Measurements from ENCODE around the gene IGDCC3. TPM values are rescaled to one million over a fixed set of nuclear protein-coding genes. Genes with fewer than 3 reads are reported as not detected.

The IGDCC3 gene
- total RNA-seq, 1 experiment from 2014 or later, result not detected

GRCh38 chr15:65361708-65362459 lies 15.9 kb downstream of the IGDCC3 start:
- BruUV-seq (replicated peaks), result no TSS peak
- no peaks in the 10 kb centered on the region for H3K9me3 Mint-ChIP-seq (ENCODE audit: low read depth, unreplicated experiment)
- H3K27me3 Mint-ChIP-seq (ENCODE audit: unreplicated experiment), result peaks cover 65% of the 10 kb centered on the region
- peaks cover 14% of the 10 kb centered on the region for H3K4me1 Mint-ChIP-seq (ENCODE audit: low read depth, unreplicated experiment)
- CTCF ChIA-PET, result no interaction called here
- no peak overlapping the region for H3K4me3 Mint-ChIP-seq (ENCODE audit: low read depth, unreplicated experiment)
- H3K36me3 Mint-ChIP-seq (ENCODE audit: insufficient read depth, unreplicated experiment), result no peaks in the 10 kb centered on the region
- DNase-seq, result no peak
- no peak overlapping the region for H3K27ac Mint-ChIP-seq (ENCODE audit: unreplicated experiment)
- intact Hi-C loops (cut with micrococcal nuclease; ENCODE audit: unreplicated experiment), result no loop called here
- TF ChIP-seq CTCF (IDR thresholded peaks at IDR 0.05; ENCODE audit: unreplicated experiment), result no peak

GRCh38 chr15:65360506-65360905 lies 17.3 kb downstream of the IGDCC3 start:
- Mint-ChIP-seq H3K4me3 (ENCODE audit: low read depth, unreplicated experiment) (no peak overlapping the region), H3K27me3 (ENCODE audit: unreplicated experiment) (peaks cover 65% of the 10 kb centered on the region), H3K9me3 (ENCODE audit: low read depth, unreplicated experiment) (no peaks in the 10 kb centered on the region), H3K36me3 (ENCODE audit: insufficient read depth, unreplicated experiment) (no peaks in the 10 kb centered on the region), H3K4me1 (ENCODE audit: low read depth, unreplicated experiment) (peaks cover 4% of the 10 kb centered on the region), H3K27ac (ENCODE audit: unreplicated experiment) (no peak overlapping the region)
- CTCF ChIA-PET, result interaction anchor here (0.6 to 1.2 kb wide), 2 partner anchors 42 to 158 kb away, joined by 3 read pairs; no protein-coding TSS in a partner anchor
- BruUV-seq (replicated peaks), result no TSS peak
- no peak for TF ChIP-seq CTCF (IDR thresholded peaks at IDR 0.05; ENCODE audit: unreplicated experiment)
- no peak for DNase-seq
- intact Hi-C loops (cut with micrococcal nuclease; ENCODE audit: unreplicated experiment), result no loop called here

- no peak for TF ChIP-seq CTCF (IDR thresholded peaks at IDR 0.05; ENCODE audit: unreplicated experiment)
- DNase-seq, result no peak
- Mint-ChIP-seq H3K4me1 (ENCODE audit: low read depth, unreplicated experiment) (no peaks in the 10 kb centered on the region), H3K4me3 (ENCODE audit: low read depth, unreplicated experiment) (no peak overlapping the region), H3K9me3 (ENCODE audit: low read depth, unreplicated experiment) (peaks cover 3% of the 10 kb centered on the region), H3K27me3 (ENCODE audit: unreplicated experiment) (peaks cover 75% of the 10 kb centered on the region), H3K27ac (ENCODE audit: unreplicated experiment) (no peak overlapping the region), H3K36me3 (ENCODE audit: insufficient read depth, unreplicated experiment) (no peaks in the 10 kb centered on the region)
- intact Hi-C loops (cut with micrococcal nuclease; ENCODE audit: unreplicated experiment), result no loop called here
- BruUV-seq (replicated peaks), result no TSS peak
- CTCF ChIA-PET, result no interaction called here
These were observed 21.8 kb downstream of the IGDCC3 start for GRCh38 chr15:65355988-65356353.

- no peak for DNase-seq
- no peak for TF ChIP-seq CTCF (IDR thresholded peaks at IDR 0.05; ENCODE audit: unreplicated experiment)
- Mint-ChIP-seq H3K9me3 (ENCODE audit: low read depth, unreplicated experiment) (peaks cover 3% of the 10 kb centered on the region), H3K27ac (ENCODE audit: unreplicated experiment) (no peak overlapping the region), H3K4me1 (ENCODE audit: low read depth, unreplicated experiment) (no peaks in the 10 kb centered on the region), H3K36me3 (ENCODE audit: insufficient read depth, unreplicated experiment) (no peaks in the 10 kb centered on the region), H3K27me3 (ENCODE audit: unreplicated experiment) (peaks cover 71% of the 10 kb centered on the region), H3K4me3 (ENCODE audit: low read depth, unreplicated experiment) (no peak overlapping the region)
- BruUV-seq (replicated peaks), result no TSS peak
- intact Hi-C loops (cut with micrococcal nuclease; ENCODE audit: unreplicated experiment), result no loop called here
- CTCF ChIA-PET, result no interaction called here
These were observed 22.4 kb downstream of the IGDCC3 start for GRCh38 chr15:65355173-65355987.

All from Calu3 (cell line).